HG03558 (cell line): ENCODE data around the gene ZNF497.
"Not testable (repeated sequence)": the region's sequence is repeated elsewhere in the genome, so short reads cannot be mapped to it uniquely, and the experiment has no call there.

Experiments
- ATAC-seq: cut with Tn5 transposase; IDR thresholded peaks from one replicate; pipeline ENCODE4 v1.9.1; 2021; ENCODE audit warnings: moderate number of reproducible peaks; ENCODE audit not compliant: unreplicated experiment; ENCODE audit errors: extremely low read depth

ZNF497 gene

GRCh38 chr19:58350871-58351557 is 11.5 kb downstream of the ZNF497 start:
- ATAC-seq: no peak

GRCh38 chr19:58350001-58350861 is 12.3 kb downstream of the ZNF497 start:
- ATAC-seq: no peak

- no peak for ATAC-seq
Measured at GRCh38 chr19:58349590-58349989, 13.0 kb downstream of the ZNF497 start.

- ATAC-seq: not testable (repeated sequence)
Measured at GRCh38 chr19:58348080-58348479, 14.5 kb downstream of the ZNF497 start.

- ATAC-seq: peak; percentile 60
Measured at GRCh38 chr19:58346961-58347929, 15.3 kb downstream of the ZNF497 start.

- ATAC-seq: no peak
Measured at GRCh38 chr19:58345558-58345957, 17.0 kb downstream of the ZNF497 start.

GRCh38 chr19:58338825-58339558 is 23.6 kb downstream of the ZNF497 start:
- no peak for ATAC-seq

- no peak for ATAC-seq
Measured at GRCh38 chr19:58338336-58338735, 24.2 kb downstream of the ZNF497 start.

GRCh38 chr19:58336820-58337219 is 25.7 kb downstream of the ZNF497 start:
- no peak for ATAC-seq

- ATAC-seq: no peak
Measured at GRCh38 chr19:58336216-58336615, 26.3 kb downstream of the ZNF497 start.

GRCh38 chr19:58335630-58336029 is 26.9 kb downstream of the ZNF497 start:
- no peak for ATAC-seq

GRCh38 chr19:58334691-58335249 is 27.8 kb downstream of the ZNF497 start:
- no peak for ATAC-seq

GRCh38 chr19:58332697-58333096 is 29.9 kb downstream of the ZNF497 start:
- ATAC-seq: no peak

GRCh38 chr19:58330458-58330857 is 32.1 kb downstream of the ZNF497 start:
- ATAC-seq: no peak

GRCh38 chr19:58328999-58329398 is 33.6 kb downstream of the ZNF497 start:
- no peak for ATAC-seq

- ATAC-seq: peak; percentile 79
Measured at GRCh38 chr19:58326914-58327726, 35.4 kb downstream of the ZNF497 start, which contains the start of gene ZSCAN22. TSS of gene ZSCAN22 (plus strand) at chr19:58326994. CDS start at chr19:58334803, 7,809 bp downstream.

- ATAC-seq: no peak
Measured at GRCh38 chr19:58326501-58326913, 36.0 kb downstream of the ZNF497 start.

- no peak for ATAC-seq
Measured at GRCh38 chr19:58325311-58326022, 37.1 kb downstream of the ZNF497 start.
